ENCODE measurements around the gene LRP1B.

LRP1B gene

DNA sequence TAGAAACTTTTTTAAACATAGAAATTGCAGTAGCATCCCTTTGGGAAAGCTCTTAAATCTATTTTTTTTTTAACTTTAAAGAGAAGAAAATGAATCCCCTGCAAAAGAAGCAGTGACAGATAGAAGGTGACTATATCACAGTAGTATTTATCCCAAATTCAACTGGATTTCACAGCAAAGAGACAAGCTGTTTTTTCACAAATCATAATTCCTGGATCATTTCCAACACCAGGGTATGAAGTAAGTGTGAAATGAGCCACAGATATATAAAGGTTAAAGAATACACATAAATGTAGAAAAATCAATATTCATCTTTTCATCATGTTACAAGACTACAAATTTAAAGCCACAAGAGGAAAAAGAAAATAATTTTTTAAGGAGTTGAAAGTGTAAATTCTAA, 1945.7 kb downstream of the LRP1B start:
- no peak for DNase-seq

- no peak for DNase-seq
Observed at GRCh38 chr2:140183056-140183765, 1947.6 kb downstream of the LRP1B start.
